GM23338 (cell line): ENCODE results near the gene ENTHD1. TPM values are rescaled to one million over a fixed set of nuclear protein-coding genes. Genes with fewer than 3 reads are reported as not detected.

Experiments used
- ATAC-seq: fragments of 200-7000 bp; cut with Tn5 transposase; 3 replicates; pipeline ENCODE4 v1.9.1; 2020
- DNase-seq: peaks from one replicate; pipeline ENCODE4 v3.0.0-alpha.2; 2015; ENCODE audit warnings: low spot score
- H2AFZ ChIP-seq: fragments of 200-600 bp; sonication (generic); 2 replicates; pipeline ENCODE4 v1.8.0; 2016; ENCODE audit warnings: antibody characterized with exemption, mild to moderate bottlenecking, moderate library complexity
- H3F3A ChIP-seq: fragments of 200-600 bp; sonication (generic); replicated peaks from 2 replicates; pipeline ENCODE4 v1.8.0; 2017; ENCODE audit warnings: antibody characterized with exemption, mixed run types, low read depth
- H3K27ac ChIP-seq: fragments of 200-600 bp; sonication (generic); 2 replicates; pipeline ENCODE4 v1.6.1; 2016; ENCODE audit warnings: low read depth
- H3K27me3 ChIP-seq: fragments of 200-600 bp; sonication (generic); 2 replicates; pipeline ENCODE4 v1.8.0; 2016; ENCODE audit warnings: mild to moderate bottlenecking, mixed run types, moderate library complexity; ENCODE audit not compliant: insufficient read depth
- H3K36me3 ChIP-seq: fragments of 200-600 bp; sonication (generic); 2 replicates; pipeline ENCODE4 v1.8.0; 2016; ENCODE audit warnings: mild to moderate bottlenecking; ENCODE audit not compliant: insufficient read depth
- H3K4me1 ChIP-seq: fragments of 200-600 bp; sonication (generic); 2 replicates; pipeline ENCODE4 v1.8.0; 2016; ENCODE audit warnings: mild to moderate bottlenecking, moderate library complexity; ENCODE audit not compliant: insufficient read depth
- H3K4me2 ChIP-seq: fragments of 200-600 bp; sonication (generic); 2 replicates; pipeline ENCODE4 v1.7.1; 2017; ENCODE audit warnings: mixed run types
- H3K4me3 ChIP-seq: fragments of 200-600 bp; sonication (generic); 2 replicates; pipeline ENCODE4 v1.6.1; 2016; ENCODE audit warnings: mixed run types
- H3K79me2 ChIP-seq: fragments of 200-600 bp; sonication (generic); replicated peaks from 2 replicates; pipeline ENCODE4 v1.8.0; 2017; ENCODE audit warnings: mild to moderate bottlenecking; ENCODE audit not compliant: insufficient read depth
- H3K9me2 ChIP-seq: fragments of 200-600 bp; sonication (generic); 2 replicates; pipeline ENCODE4 v1.8.0; 2017; ENCODE audit not compliant: insufficient read depth
- H4K20me1 ChIP-seq: fragments of 200-600 bp; sonication (generic); replicated peaks from 2 replicates; pipeline ENCODE4 v1.8.0; 2017; ENCODE audit warnings: mild to moderate bottlenecking; ENCODE audit not compliant: insufficient read depth
- H3K27ac Mint-ChIP-seq: 2 replicates; pipeline ENCODE4 v1.8.0; 2020; ENCODE audit warnings: inconsistent platforms, mild to moderate bottlenecking, moderate library complexity, mixed read lengths
- H3K27me3 Mint-ChIP-seq: 3 replicates; pipeline ENCODE4 v1.8.0; 2022; ENCODE audit warnings: low read depth, mild to moderate bottlenecking, moderate library complexity, mixed read lengths, inconsistent platforms; ENCODE audit not compliant: insufficient read depth, poor library complexity
- H3K36me3 Mint-ChIP-seq: 3 replicates; pipeline ENCODE4 v1.8.0; 2021; ENCODE audit warnings: low read depth, mild to moderate bottlenecking, inconsistent platforms, moderate library complexity, mixed read lengths
- H3K4me1 Mint-ChIP-seq: 3 replicates; pipeline ENCODE4 v1.8.0; 2020; ENCODE audit warnings: mild to moderate bottlenecking, inconsistent platforms, mixed read lengths
- H3K4me3 Mint-ChIP-seq: 3 replicates; pipeline ENCODE4 v1.8.0; 2021; ENCODE audit warnings: moderate library complexity, mild to moderate bottlenecking, inconsistent platforms, mixed read lengths
- H3K9me3 Mint-ChIP-seq: 3 replicates; pipeline ENCODE4 v1.8.0; 2020; ENCODE audit warnings: moderate library complexity, mild to moderate bottlenecking, inconsistent platforms, mixed read lengths
- CREB1 ChIP-seq: fragments of 250-450 bp; sonication (Bioruptor Pico); IDR thresholded peaks from 2 replicates; pipeline ENCODE4 v1.5.0; 2020; ENCODE audit warnings: low read depth, mild to moderate bottlenecking, moderate library complexity
- ETS1 ChIP-seq: IDR thresholded peaks from 2 replicates; pipeline ENCODE4 v1.6.1; 2016; ENCODE audit warnings: antibody characterized with exemption
- EZH2 ChIP-seq: fragments of 200-600 bp; sonication (generic); IDR thresholded peaks from one replicate; pipeline ENCODE4 v1.8.0; 2017; ENCODE audit warnings: antibody characterized with exemption, mild to moderate bottlenecking, low read depth; ENCODE audit not compliant: unreplicated experiment
- JUNB ChIP-seq: IDR thresholded peaks from one replicate; pipeline ENCODE4 v1.6.1; 2016; ENCODE audit warnings: antibody characterized with exemption; ENCODE audit not compliant: unreplicated experiment
- NANOG ChIP-seq: IDR thresholded peaks from 2 replicates; pipeline ENCODE4 v1.6.1; 2016; ENCODE audit warnings: antibody characterized with exemption, borderline replicate concordance
- POLR2AphosphoS5 ChIP-seq: IDR thresholded peaks from 2 replicates; pipeline ENCODE4 v1.6.1; 2016; ENCODE audit warnings: antibody characterized with exemption, low read depth
- REST ChIP-seq: IDR thresholded peaks from one replicate; pipeline ENCODE4 v1.6.1; 2018; ENCODE audit warnings: antibody characterized with exemption; ENCODE audit not compliant: unreplicated experiment
- ZNF114 ChIP-seq: fragments of 250-450 bp; sonication (Bioruptor Pico); IDR thresholded peaks from 2 replicates; pipeline ENCODE4 v1.5.0; 2020; ENCODE audit warnings: mild to moderate bottlenecking, moderate library complexity
- ZNF331 ChIP-seq: fragments of 250-450 bp; sonication (Bioruptor Pico); IDR thresholded peaks from 2 replicates; pipeline ENCODE4 v1.5.0; 2020; ENCODE audit warnings: low read depth, mild to moderate bottlenecking, moderate library complexity
- ZNF462 ChIP-seq: fragments of 250-450 bp; sonication (Bioruptor Pico); IDR thresholded peaks from 2 replicates; pipeline ENCODE4 v1.5.0; 2020; ENCODE audit warnings: mild to moderate bottlenecking, moderate library complexity
- polyA plus RNA-seq: library from polyadenylated mRNA; unstranded; fragments of >200 nt; fragmentation: Nextera tagmentation; extraction: Ambion mirVana; gene quantifications from 2 replicates; pipeline ENCODE4 v1.2.1, GENCODE V29; 2016
- total RNA-seq: library from RNA; depleted of rRNA; stranded (reverse); fragments of >200 nt; shearing (Covaris generic); gene quantifications from 2 replicates; pipeline ENCODE4 v1.2.3, GENCODE V29; 2014

ENTHD1 gene
- total and polyA plus RNA-seq, 2 experiments from 2014 or later = not detected

GRCh38 chr22:39721206-39722031 is 172.1 kb downstream of the ENTHD1 start (continued):
- TF ChIP-seq CREB1 = no peak
- no peak for TF ChIP-seq ETS1
- TF ChIP-seq ZNF331 (CRISPR knock-in tag) = no peak
- no peak for TF ChIP-seq NANOG
- no peak for TF ChIP-seq ZNF114 (CRISPR knock-in tag)
- no peak for TF ChIP-seq JUNB
- no peak for TF ChIP-seq POLR2AphosphoS5
- TF ChIP-seq EZH2 = no peak
- TF ChIP-seq REST = no peak

- DNase-seq (no peak), ATAC-seq (peak; percentile 20)
- Histone ChIP-seq H3F3A (no peaks in the 10 kb centered on the region), H3K27ac (no peak overlapping the region), H3K9me2 (no peaks in the 10 kb centered on the region), H2AFZ (no peak overlapping the region), H3K79me2 (no peaks in the 10 kb centered on the region), H4K20me1 (no peaks in the 10 kb centered on the region), H3K36me3 (no peaks in the 10 kb centered on the region), H3K4me1 (no peaks in the 10 kb centered on the region), H3K4me3 (no peak overlapping the region), H3K27me3 (no peaks in the 10 kb centered on the region), H3K4me2 (no peak overlapping the region)
- Mint-ChIP-seq H3K27me3 (peaks cover 9% of the 10 kb centered on the region), H3K9me3 (no peaks in the 10 kb centered on the region), H3K4me1 (peaks cover 12% of the 10 kb centered on the region; the same call in 2 of the 3 replicates), H3K36me3 (no peaks in the 10 kb centered on the region), H3K27ac (no peak overlapping the region; the same call in 1 of the 2 replicates), H3K4me3 (no peak overlapping the region)
- no peak for TF ChIP-seq ZNF331 (CRISPR knock-in tag)
- no peak for TF ChIP-seq ZNF462 (CRISPR knock-in tag)
- no peak for TF ChIP-seq ETS1
- TF ChIP-seq ZNF114 (CRISPR knock-in tag) = no peak
- TF ChIP-seq NANOG = no peak
- TF ChIP-seq EZH2 = no peak
Measured at GRCh38 chr22:39719559-39720450, 173.8 kb downstream of the ENTHD1 start.
